C1 segment of cervical spinal cord (tissue), 14 donors: ENCODE results near the gene DPH1.
"Not testable (repeated sequence)": the region's sequence is repeated elsewhere in the genome, so short reads cannot be mapped to it uniquely, and the experiment has no call there.

Source experiments
- DNase-seq, 14 donors: peaks; one replicate each; lab custom pipeline; 2025; lab: John Stamatoyannopoulos, UW

Gene DPH1

GRCh38 chr17:2008332-2009126 lies 21.4 kb upstream of the DPH1 start:
- no peak for DNase-seq

DNA sequence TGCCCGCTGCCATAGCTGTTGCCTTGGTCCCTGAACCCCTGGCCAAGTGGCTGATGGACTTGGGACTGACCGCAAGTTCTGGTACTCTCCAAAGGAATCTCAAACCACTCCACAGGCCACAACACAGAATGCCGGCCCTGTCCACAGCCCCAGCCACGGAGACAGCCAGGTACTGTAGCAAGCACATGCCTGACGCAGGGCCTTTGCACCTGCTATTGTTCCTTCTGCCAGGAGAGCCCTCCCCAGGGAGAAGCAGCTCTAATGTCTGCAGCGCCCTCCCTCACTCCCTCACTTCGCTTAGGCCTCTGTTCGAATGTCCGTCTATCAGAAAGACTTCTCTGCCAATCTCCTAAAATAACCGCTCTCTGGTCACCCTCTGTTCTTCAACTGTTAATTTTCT lies 20.2 kb upstream of the DPH1 start:
- no peak for DNase-seq

DNA sequence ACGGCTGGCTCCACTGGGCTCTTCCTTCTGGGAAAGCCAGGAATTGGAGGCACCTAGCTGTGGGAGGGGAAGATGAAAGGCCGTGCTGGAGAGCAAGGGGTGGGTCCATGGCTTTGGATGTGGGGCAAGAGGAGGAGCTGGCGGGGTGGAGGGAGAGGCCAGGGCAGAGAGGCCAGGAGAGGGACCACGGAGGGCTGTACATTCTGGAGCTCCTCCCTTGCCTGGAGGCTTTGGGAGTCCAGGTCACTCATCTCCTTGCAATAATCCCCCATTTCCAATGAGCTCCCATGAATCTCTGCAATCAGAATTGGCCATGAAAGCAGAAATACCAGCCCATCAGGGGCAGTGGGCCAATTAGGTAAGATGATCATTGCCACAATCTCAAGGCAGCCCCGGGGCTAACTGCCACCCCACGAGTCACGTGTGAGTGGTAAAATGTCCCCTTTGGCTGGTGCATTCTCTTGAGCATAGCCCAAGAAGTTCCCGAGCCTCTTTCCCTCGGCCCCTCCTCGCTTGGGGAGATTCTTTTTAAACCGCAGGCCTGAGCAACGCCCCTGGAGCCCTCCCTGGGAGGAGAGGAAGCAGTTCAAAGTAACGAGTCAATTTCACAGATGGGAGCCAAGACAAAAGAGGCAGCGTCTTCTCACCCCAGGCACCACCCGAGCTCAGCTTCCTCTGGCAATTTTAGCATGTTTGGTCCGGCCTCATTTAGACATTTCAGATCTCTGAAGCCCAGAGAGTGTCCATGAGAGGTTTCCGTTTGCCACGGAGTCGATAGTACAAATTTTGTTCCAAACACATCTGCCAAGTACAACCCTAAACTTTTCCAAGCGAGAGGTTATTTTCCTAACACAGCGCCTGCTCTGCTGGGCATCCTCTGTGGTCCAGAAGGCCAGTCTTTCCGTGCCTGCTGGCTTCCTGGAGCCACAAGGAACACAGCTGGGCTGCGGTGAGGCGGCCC lies 18.3 kb upstream of the DPH1 start:
- DNase-seq = no peak

DNA sequence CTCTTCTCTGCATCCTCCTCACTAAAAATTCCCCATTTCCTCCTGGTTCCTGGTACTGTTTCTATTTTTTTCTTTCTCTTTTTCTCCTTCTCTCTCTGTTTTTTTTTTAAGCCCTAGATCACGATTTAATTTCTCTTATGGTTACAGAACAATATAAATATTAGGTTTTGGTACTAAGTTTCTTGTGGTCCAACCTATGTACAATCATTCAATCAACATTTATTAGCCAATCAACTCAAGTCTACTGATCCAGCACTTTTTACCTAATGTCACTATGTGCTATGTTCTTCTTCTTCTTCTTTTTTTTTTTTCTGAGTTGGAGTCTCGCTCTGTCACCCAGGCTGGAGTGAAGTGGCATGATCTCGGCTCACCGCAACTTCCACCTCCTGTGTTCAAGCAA lies 17.5 kb upstream of the DPH1 start:
- DNase-seq = no peak

DNA sequence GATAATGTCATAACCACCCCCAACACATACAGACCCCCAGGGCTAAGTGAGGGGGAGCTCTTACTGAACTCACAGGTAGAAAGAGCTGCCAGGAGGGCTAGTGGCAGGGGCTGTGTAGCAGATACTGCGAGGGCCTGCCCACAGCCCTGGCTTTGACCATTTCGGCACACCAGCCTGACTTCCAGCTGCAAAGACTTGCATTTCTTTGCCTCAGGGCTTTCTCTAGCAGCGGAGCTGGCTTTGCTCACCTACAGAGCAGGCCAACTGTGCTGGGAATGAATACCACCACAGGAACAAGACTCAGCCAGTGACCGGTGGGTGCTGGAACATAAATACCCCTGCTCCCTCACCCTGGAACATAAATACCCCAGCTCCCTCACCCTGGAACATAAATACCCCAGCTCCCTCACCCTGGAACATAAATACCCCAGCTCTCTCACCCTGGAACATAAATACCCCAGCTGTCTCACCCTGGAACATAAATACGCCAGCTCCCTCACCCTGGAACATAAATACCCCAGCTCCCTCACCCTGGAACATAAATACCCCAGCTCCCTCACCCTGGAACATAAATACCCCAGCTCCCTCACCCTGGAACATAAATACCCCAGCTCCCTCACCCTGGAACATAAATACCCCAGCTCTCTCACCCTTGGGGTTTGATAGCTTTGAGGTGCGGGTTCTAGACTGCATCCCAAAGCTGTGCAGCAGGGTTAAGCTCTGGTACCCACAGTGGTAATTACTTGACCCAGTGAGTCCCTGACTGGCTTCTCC lies 16.5 kb upstream of the DPH1 start:
- DNase-seq = not testable (repeated sequence)

- no peak for DNase-seq
These were observed 16.0 kb upstream of the DPH1 start for GRCh38 chr17:2013994-2014317.

GRCh38 chr17:2015314-2015713 lies 14.6 kb upstream of the DPH1 start:
- DNase-seq = no peak

GRCh38 chr17:2016494-2016893 lies 13.5 kb upstream of the DPH1 start:
- peak in 1 of 14 donors; percentile 52 for DNase-seq

GRCh38 chr17:2017274-2017941 lies 12.5 kb upstream of the DPH1 start:
- DNase-seq = no peak

GRCh38 chr17:2018716-2019510 lies 11.0 kb upstream of the DPH1 start:
- peak in 1 of 14 donors; percentile 76 for DNase-seq

GRCh38 chr17:2019723-2020122 lies 10.2 kb upstream of the DPH1 start:
- peak in 1 of 14 donors; percentile 23 for DNase-seq

- no peak for DNase-seq
These were observed 9.2 kb upstream of the DPH1 start for GRCh38 chr17:2020721-2021120.

DNA sequence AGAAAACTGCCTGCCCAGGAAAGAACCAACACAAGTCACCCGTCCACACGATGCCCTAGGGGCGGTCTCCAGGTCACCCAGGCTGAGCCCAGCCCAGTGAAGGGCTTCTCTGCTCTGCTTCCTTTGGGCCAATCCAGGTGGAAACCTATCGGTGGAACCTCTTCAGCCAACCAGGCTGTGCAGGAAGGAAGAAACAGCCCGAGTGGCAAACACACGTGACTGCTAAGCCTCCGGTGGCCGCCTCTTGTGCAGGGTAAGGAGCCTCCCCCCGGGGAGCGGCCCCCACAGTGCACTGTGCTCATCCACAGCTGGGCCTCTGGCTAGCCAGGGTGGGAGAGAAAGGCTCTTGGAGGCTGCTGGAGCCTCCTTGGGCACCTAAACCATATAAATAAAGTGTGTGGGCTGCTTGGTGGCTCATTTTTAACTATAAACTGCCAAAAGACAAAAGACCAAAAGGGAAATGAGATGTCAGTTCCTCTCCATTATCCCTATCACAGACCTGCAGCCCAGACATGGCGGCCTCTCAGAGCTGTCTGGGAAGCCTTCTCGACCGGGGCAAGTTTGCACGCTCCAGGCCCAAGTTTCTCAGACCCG lies 7.2 kb upstream of the DPH1 start:
- no peak for DNase-seq

DNA sequence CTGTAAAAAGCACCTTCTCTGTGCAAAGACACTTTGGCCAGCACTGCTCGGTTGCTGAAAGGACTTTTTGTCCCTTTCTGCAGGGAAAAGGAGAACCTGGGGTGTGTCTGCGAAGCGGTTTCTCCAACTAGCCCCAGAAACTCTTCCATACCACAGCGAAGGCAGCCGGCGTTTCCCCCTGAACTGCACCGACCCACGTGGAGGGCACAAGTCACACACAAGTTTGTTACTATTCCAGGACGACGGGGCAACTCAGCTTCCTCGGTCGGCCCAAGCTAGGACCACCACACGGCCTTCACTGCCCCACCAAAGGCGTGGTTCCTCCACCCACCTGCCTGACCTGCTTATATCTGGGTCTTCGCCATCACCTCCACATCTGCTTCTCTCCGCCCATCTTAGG lies 6.7 kb upstream of the DPH1 start:
- no peak for DNase-seq

DNA sequence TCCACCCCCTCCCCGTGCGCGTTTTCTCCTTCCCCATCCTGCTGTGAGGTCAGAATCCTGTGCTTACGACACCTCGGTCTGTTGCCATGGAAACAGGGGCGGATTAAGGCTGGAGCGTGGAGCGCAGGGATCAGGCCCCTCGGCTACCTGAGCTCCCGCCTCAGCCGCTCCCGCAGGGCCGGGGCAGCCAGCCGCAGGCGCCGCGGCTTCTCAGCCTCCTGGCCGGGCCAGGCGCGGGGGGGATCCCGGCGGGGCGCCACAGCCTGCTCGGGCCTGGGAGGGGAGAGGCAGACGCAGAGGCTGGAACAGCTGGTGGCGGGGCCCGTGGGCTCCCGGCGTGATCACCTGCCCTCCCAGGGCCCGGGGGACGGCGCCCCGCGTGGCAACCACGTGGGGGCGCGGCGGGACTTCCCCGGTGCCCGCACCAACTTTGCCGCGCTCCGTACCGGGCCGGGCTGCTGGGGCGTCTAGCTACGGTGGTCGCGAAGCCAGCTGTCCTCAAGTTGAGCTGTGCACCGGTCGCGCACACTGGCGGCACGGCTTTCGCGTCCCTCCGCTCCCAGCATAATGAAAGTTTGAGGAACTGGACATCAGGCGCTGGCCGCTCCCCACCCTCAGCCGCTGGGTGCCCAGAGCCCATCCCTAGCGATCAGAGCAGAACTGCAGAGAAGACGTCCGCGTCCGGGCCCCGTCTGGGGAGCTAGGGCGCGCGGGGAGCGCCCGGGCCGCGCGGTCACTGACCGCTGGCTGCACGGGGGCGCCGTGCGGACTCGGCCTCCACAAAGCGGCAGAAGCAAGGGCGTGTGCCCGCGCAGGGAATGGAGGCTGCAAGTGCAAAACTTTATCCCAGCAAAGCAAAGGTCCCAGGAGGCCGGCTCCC lies 6.0 kb upstream of the DPH1 start:
- DNase-seq = peak in 1 of 14 donors; percentile 33

DNA sequence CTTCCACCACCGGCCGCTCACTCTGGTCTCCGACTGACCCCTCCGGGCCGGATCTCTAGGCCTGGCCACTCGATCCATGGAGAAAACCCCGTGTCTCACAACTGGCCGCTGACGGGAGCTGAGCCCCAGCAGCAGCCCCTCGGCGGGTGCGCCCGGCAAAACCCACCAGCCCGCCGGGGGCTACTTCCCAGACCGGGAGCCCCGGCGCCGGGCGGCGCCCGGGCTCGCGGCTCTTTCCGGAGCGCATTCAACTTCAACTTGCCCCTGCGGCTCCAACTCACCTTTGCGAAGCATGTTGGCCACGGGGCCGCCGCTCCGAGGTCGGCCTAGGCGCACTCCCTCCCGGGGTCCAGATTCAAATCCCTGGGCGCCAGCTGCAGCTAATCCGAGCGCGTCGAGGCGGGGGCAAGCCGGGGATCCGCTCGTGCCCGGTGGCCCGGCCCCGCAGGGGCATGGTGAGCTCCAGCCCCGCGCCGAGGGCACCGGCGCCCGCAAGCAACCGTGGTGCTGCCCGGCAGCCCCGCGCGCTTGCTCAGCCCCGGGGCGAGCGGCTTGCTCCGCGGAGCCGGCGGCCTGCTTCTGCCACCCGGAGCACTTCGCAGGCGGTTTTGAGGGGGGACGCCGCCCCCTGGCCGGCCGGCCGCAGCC lies 5.3 kb upstream of the DPH1 start:
- DNase-seq = peak in 1 of 14 donors; percentile 69

- peak in 1 of 14 donors; percentile 77 for DNase-seq
These were observed 4.7 kb upstream of the DPH1 start, which contains the start of gene RTN4RL1 for GRCh38 chr17:2025220-2025621. Gene RTN4RL1, minus strand, starts transcription at chr17:2025334. Its CDS starts 469 bp downstream, at chr17:2024865.

DNA sequence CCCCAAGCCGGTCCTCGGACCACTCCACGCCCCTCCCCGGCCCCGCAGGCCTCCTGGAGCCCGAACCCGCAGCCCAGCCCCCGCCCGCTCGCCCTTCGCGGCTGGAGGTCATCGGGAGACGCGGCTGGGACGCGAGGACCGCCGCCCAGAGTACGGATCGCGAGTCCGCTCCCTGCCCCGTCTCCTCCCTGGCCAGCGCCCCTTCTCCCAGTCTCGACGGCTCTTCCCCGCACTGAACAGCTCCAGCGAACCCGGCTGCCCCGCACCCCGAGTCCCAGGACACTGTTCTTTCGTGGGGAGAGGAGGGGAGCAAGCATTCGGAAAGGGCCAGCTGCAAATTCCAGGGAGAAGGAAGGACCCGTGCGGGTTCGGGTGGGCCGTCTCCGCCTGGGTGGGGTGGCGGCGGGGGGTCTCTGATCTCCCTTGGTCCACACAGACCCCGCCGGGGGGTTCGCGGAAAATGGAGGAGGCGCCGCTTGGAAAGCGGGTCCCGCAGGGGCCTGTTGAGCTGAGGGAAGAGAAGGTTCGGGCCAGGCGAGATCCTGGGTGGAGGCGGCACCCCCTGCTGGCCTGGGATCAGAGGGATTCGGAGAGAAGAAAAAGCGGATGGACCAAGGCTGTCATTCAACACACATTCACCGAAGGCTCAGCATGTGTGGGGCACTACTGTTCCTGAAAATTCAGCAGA lies 4.2 kb upstream of the DPH1 start:
- peak in 3 of 14 donors; percentile 15 to 46 (median 29) for DNase-seq
